AG10803 (cell line): Measurements from ENCODE around the gene ANKRD35.

ENCODE experiments used
- DNase-seq: peaks from one replicate; pipeline ENCODE4 v3.0.0; 2010; ENCODE audit warnings: low read depth
- H3K4me3 ChIP-seq: 2 replicates; pipeline ENCODE4 v1.5.1; 2011; ENCODE audit warnings: mild to moderate bottlenecking, low read length, control low read depth
- CTCF ChIP-seq: conservative IDR thresholded peaks from 2 replicates; pipeline ENCODE4 v1.5.1; 2011; ENCODE audit warnings: mild to moderate bottlenecking, low read length, control low read depth, inconsistent platforms

The ANKRD35 gene

GRCh38 chr1:145918992-145919939 lies 33.6 kb upstream of the ANKRD35 start:
- peak overlapping the region; percentile 79 for H3K4me3 ChIP-seq
- peak; percentile 29 for DNase-seq
- no peak; the same call in 1 of the 2 replicates for TF ChIP-seq CTCF

GRCh38 chr1:145918144-145918991 lies 32.7 kb upstream of the ANKRD35 start, which contains the start of gene PEX11B:
TSS of gene PEX11B (minus strand) at chr1:145918717. CDS start at chr1:145918688, 29 bp downstream.
- peak within 1 kb of the TSS; percentile 79 for H3K4me3 ChIP-seq
- peak; percentile 83 for DNase-seq
- TF ChIP-seq CTCF, result no peak

- H3K4me3 ChIP-seq, result peak overlapping the region; percentile 79
- no peak for DNase-seq
- TF ChIP-seq CTCF, result no peak
These were observed 31.9 kb upstream of the ANKRD35 start for GRCh38 chr1:145917595-145917994.

- H3K4me3 ChIP-seq, result no peak overlapping the region
- DNase-seq, result no peak
- TF ChIP-seq CTCF, result no peak
These were observed 31.1 kb upstream of the ANKRD35 start for GRCh38 chr1:145916745-145917144.

GRCh38 chr1:145912128-145912641 lies 26.5 kb upstream of the ANKRD35 start:
- no peak for DNase-seq
- no peak for TF ChIP-seq CTCF
- no peak overlapping the region for H3K4me3 ChIP-seq

- peak; percentile 14 for DNase-seq
- TF ChIP-seq CTCF, result no peak
- no peak overlapping the region for H3K4me3 ChIP-seq
These were observed 23.0 kb upstream of the ANKRD35 start for GRCh38 chr1:145908653-145909052.
